GM12873 (cell line): ENCODE data around the gene LY86.

Experiments used
- TF ChIP-seq, protein P1 (sequence below): IDR thresholded peaks from 2 replicates; pipeline ENCODE4 v1.5.1; 2012; ENCODE audit warnings: low read depth, mild to moderate bottlenecking, moderate library complexity, low read length, control low read depth; ENCODE audit not compliant: insufficient read depth; ENCODE audit errors: missing control alignments

Gene LY86

DNA sequence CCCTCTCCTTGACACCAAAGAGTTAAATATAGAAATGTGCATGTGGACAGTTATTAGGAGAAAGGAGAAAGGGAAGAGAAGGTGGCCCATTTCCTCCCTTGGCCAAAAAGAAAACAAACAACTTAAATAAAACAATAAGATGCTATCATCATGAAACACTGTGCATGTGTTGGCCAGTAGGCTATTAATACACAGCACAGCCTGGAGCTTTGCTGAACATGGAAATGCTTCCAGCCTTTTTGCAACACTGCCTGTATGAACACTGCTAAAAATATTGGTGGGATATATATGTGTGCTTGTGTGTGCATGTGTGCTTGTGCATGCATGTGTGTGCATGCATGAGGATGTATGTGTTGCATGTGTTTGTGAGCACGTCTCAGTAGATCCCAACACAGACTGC, 100.4 kb downstream of the LY86 start:
- TF ChIP-seq, protein P1, sequence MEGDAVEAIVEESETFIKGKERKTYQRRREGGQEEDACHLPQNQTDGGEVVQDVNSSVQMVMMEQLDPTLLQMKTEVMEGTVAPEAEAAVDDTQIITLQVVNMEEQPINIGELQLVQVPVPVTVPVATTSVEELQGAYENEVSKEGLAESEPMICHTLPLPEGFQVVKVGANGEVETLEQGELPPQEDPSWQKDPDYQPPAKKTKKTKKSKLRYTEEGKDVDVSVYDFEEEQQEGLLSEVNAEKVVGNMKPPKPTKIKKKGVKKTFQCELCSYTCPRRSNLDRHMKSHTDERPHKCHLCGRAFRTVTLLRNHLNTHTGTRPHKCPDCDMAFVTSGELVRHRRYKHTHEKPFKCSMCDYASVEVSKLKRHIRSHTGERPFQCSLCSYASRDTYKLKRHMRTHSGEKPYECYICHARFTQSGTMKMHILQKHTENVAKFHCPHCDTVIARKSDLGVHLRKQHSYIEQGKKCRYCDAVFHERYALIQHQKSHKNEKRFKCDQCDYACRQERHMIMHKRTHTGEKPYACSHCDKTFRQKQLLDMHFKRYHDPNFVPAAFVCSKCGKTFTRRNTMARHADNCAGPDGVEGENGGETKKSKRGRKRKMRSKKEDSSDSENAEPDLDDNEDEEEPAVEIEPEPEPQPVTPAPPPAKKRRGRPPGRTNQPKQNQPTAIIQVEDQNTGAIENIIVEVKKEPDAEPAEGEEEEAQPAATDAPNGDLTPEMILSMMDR: no peak

DNA sequence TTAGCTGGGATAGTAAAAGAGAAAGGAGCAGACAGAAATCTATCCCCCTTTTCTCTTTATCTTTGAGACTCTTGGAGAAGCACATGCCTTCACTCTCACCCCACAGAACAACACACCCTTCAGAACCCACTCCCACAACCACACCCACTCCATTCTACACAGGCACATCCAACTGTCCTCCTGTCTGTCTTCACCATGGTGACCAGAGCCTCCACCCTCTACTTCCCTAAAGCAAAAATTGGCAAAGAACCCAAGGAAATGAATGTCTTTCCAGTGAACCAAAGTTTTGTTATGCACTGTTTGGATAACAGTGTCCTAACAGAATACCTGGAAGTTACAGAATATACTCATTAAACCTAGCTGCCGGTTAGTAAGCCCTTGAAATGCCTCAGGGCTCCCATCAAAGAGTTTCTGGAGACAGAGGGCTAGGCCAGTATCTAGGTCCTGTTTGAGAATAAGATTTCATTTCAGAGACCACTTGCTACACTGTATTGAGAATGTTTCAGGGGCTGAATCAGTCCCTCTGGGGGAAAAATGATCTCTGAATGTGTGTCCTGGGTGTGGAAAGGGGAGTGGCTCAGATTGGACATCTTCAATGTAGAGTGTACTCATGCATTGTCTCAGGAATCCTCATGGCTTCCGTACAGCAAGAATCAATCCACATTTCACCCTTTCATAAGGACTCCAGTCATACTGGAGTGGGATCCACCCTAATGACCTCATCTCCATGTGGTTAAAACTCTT, 101.1 kb downstream of the LY86 start:
- TF ChIP-seq, protein P1: no peak

DNA sequence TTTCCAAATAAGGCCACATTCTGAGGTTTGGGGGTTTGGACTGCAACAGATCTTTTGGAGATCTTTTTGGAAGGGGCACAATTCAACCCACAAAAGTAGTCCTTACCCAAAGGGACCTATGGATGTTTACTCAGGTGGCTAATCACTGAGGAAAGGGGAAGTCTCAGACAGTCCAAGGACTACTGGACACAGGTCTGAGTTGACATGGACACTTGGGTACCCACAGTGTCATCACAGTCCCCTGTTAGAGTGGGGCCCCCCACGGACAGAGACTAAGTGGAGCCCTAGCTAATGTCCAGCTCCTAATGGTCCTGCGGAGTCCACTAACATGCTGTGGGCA, 101.6 kb downstream of the LY86 start:
- TF ChIP-seq, protein P1: no peak

DNA sequence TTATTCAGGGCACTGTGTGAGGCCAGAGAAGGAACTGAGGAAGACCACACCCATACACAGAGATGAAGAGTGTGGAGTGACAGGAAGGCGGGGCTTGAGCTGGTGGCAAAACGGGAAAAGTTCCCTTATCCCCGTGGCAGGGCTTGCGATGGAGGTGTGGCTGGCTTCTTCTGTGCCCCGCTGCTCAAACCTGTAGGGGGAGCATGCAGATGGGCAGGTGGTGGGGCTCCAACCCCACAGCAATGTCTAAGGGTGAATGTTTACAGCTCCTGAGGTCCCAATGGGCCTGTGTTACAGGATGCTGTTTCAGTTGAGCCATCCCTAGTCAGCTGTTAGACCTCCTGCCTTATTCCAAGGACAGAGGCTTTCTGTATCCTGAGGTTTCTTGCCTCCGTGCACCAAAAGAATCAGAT, 105.9 kb downstream of the LY86 start:
- TF ChIP-seq, protein P1: peak; percentile 30

GRCh38 chr6:6694825-6695624, 106.5 kb downstream of the LY86 start:
- TF ChIP-seq, protein P1: no peak

DNA sequence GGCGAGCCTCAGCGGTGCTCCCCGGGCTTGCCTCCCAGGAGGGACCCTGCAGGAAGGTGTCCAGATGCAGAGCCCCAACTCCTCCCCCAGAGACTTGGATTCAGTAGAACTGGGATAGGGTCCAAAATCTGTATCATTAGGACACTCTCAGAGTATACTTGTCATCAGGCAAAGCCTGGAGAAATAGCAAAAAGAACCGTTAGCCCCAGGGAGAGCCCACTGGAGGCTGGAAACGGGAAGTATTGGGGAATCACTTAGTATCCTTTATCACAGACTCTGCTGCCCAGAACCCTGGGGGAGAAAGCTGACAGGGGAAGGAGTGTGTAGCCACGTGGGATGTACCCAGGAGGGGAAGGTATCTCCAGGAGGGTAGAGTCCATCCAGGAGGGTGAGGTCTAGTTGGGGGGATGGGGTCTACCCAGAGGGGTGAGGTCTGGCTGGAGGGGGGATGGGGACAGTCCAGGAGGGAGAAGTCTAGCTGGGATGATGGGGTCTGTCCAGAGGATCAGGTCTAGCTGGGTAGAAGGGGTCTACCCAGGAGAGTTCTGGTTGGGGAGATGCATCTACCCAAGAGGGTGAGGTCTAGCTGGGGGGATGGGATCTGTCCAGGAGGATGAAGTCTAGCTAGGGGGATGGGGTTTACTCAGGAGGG, 107.2 kb downstream of the LY86 start:
- TF ChIP-seq, protein P1: no peak
